ENCODE measurements around the gene RABL3. TPM values are rescaled to one million over a fixed set of nuclear protein-coding genes. Genes with fewer than 3 reads are reported as not detected.

The RABL3 gene
- total and polyA plus RNA-seq, 2 of the 13 experiments (the other 11 are each of a cell fraction or from before 2014, with no cell fraction given): 4.8 to 31.9 TPM

DNA sequence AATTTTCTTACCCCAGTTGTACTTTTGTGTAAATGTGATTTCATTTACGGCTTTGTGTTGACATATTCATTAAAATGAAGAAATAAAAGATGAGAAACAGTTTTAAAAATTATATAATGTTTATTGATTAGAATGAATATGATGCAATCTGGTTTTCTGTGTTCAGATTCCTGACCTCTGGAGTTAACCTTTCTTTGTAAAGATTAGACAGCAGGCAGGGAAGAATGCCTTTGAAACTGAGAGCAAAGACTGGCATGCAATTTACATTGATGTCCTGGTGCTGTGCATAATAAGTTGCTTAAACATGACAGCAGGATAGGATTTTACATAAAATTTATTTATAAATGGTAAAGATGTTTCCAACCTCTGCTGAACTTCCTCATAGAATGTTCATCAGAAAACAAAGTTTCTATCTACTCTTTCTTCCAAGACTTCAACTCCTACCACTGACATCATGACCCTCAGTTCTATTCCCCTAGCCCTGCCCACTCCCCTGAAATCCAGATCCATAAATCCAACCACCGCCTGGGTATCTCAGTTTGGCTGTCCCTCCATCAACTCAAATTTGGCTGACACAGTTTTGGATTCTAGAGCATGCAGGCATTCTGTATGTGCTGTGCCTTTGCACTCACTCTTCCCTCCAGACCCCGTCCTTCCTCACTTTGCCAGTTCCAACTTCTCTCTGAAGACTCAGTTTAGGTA is 62.0 kb downstream of the RABL3 start (continued):
- peak; percentile 77; the same call in 1 of the 2 replicates for TF ChIP-seq SIN3A (IDR thresholded peaks at IDR 0.05; ENCODE audit: borderline replicate concordance, low read depth, low read length)
- 0 out of 2 replicates have a peak, but pooled peaks have one; percentile 32 for TF ChIP-seq FOXK1 (CRISPR knock-in tag; IDR thresholded peaks at IDR 0.05; ENCODE audit: borderline replicate concordance, low read depth)
- TF ChIP-seq ISL2 (CRISPR knock-in tag; IDR thresholded peaks at IDR 0.05): peak; percentile 55; the same call in 1 of the 2 replicates
- peak; percentile 59; the same call in 1 of the 2 replicates for TF ChIP-seq MED1 (CRISPR knock-in tag; IDR thresholded peaks at IDR 0.05)
- TF ChIP-seq, protein P1, sequence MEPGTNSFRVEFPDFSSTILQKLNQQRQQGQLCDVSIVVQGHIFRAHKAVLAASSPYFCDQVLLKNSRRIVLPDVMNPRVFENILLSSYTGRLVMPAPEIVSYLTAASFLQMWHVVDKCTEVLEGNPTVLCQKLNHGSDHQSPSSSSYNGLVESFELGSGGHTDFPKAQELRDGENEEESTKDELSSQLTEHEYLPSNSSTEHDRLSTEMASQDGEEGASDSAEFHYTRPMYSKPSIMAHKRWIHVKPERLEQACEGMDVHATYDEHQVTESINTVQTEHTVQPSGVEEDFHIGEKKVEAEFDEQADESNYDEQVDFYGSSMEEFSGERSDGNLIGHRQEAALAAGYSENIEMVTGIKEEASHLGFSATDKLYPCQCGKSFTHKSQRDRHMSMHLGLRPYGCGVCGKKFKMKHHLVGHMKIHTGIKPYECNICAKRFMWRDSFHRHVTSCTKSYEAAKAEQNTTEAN (CRISPR knock-in tag; conservative IDR thresholded peaks at IDR 0.05): no peak
- TF ChIP-seq HNF4A (CRISPR knock-in tag; IDR thresholded peaks at IDR 0.05): peak; percentile 73
- 0 out of 2 replicates have a peak, but pooled peaks have one; percentile 28 for TF ChIP-seq POGZ (CRISPR knock-in tag; IDR thresholded peaks at IDR 0.05)
- peak; percentile 47 for TF ChIP-seq TCF7L2 (IDR thresholded peaks at IDR 0.05; ENCODE audit: low read depth, low read length)
- TF ChIP-seq TBL1XR1 (IDR thresholded peaks at IDR 0.05; ENCODE audit: borderline replicate concordance, low read length, partially characterized antibody): peak; percentile 81
- TF ChIP-seq, protein P2, sequence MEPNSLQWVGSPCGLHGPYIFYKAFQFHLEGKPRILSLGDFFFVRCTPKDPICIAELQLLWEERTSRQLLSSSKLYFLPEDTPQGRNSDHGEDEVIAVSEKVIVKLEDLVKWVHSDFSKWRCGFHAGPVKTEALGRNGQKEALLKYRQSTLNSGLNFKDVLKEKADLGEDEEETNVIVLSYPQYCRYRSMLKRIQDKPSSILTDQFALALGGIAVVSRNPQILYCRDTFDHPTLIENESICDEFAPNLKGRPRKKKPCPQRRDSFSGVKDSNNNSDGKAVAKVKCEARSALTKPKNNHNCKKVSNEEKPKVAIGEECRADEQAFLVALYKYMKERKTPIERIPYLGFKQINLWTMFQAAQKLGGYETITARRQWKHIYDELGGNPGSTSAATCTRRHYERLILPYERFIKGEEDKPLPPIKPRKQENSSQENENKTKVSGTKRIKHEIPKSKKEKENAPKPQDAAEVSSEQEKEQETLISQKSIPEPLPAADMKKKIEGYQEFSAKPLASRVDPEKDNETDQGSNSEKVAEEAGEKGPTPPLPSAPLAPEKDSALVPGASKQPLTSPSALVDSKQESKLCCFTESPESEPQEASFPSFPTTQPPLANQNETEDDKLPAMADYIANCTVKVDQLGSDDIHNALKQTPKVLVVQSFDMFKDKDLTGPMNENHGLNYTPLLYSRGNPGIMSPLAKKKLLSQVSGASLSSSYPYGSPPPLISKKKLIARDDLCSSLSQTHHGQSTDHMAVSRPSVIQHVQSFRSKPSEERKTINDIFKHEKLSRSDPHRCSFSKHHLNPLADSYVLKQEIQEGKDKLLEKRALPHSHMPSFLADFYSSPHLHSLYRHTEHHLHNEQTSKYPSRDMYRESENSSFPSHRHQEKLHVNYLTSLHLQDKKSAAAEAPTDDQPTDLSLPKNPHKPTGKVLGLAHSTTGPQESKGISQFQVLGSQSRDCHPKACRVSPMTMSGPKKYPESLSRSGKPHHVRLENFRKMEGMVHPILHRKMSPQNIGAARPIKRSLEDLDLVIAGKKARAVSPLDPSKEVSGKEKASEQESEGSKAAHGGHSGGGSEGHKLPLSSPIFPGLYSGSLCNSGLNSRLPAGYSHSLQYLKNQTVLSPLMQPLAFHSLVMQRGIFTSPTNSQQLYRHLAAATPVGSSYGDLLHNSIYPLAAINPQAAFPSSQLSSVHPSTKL (CRISPR knock-in tag; IDR thresholded peaks at IDR 0.05): peak; percentile 90
- peak; percentile 53; the same call in 1 of the 2 replicates for TF ChIP-seq SOX13 (IDR thresholded peaks at IDR 0.05)
- peak in 1 of 2 experiments; percentile 95; a peak in 2 of 4 replicates for TF ChIP-seq SOX13 (CRISPR knock-in tag; conservative IDR thresholded peaks at IDR 0.05 in 1 of 2, IDR thresholded peaks at IDR 0.05 in 1 of 2)
- TF ChIP-seq, protein P3, sequence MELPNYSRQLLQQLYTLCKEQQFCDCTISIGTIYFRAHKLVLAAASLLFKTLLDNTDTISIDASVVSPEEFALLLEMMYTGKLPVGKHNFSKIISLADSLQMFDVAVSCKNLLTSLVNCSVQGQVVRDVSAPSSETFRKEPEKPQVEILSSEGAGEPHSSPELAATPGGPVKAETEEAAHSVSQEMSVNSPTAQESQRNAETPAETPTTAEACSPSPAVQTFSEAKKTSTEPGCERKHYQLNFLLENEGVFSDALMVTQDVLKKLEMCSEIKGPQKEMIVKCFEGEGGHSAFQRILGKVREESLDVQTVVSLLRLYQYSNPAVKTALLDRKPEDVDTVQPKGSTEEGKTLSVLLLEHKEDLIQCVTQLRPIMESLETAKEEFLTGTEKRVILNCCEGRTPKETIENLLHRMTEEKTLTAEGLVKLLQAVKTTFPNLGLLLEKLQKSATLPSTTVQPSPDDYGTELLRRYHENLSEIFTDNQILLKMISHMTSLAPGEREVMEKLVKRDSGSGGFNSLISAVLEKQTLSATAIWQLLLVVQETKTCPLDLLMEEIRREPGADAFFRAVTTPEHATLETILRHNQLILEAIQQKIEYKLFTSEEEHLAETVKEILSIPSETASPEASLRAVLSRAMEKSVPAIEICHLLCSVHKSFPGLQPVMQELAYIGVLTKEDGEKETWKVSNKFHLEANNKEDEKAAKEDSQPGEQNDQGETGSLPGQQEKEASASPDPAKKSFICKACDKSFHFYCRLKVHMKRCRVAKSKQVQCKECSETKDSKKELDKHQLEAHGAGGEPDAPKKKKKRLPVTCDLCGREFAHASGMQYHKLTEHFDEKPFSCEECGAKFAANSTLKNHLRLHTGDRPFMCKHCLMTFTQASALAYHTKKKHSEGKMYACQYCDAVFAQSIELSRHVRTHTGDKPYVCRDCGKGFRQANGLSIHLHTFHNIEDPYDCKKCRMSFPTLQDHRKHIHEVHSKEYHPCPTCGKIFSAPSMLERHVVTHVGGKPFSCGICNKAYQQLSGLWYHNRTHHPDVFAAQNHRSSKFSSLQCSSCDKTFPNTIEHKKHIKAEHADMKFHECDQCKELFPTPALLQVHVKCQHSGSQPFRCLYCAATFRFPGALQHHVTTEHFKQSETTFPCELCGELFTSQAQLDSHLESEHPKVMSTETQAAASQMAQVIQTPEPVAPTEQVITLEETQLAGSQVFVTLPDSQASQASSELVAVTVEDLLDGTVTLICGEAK (IDR thresholded peaks at IDR 0.05): no peak
- TF ChIP-seq, protein P3 (CRISPR knock-in tag; IDR thresholded peaks at IDR 0.05): no peak
- TF ChIP-seq TEAD3 (CRISPR knock-in tag; optimal IDR thresholded peaks at IDR 0.05; ENCODE audit: borderline replicate concordance): peak; percentile 56

Data from HepG2 (cell line).